T-helper 2 cell treated with Interferon-gamma antibody and Interleukin-4, amounts not matched to agents 5 μg/mL and 100 μg/mL, for 36 hours (primary cell): ENCODE results near the gene FOXC1.

Source experiments
- DNase-seq: peaks from one replicate; pipeline ENCODE4 v3.0.0; 2021; ENCODE audit warnings: low spot score
- H3K27ac Mint-ChIP-seq: one replicate; pipeline ENCODE4 v1.8.0; 2021; ENCODE audit warnings: mild to moderate bottlenecking, mixed read lengths
- H3K27me3 Mint-ChIP-seq: one replicate; pipeline ENCODE4 v1.8.0; 2021; ENCODE audit warnings: low read depth, mixed read lengths
- H3K36me3 Mint-ChIP-seq: one replicate; pipeline ENCODE4 v1.8.0; 2021; ENCODE audit warnings: low read depth, mixed read lengths
- H3K4me1 Mint-ChIP-seq: one replicate; pipeline ENCODE4 v1.8.0; 2021; ENCODE audit warnings: low read depth, mixed read lengths
- H3K4me3 Mint-ChIP-seq: one replicate; pipeline ENCODE4 v1.8.0; 2022; ENCODE audit warnings: mild to moderate bottlenecking, moderate library complexity, mixed read lengths
- H3K9me3 Mint-ChIP-seq: one replicate; pipeline ENCODE4 v1.8.0; 2021; ENCODE audit warnings: mixed read lengths

Gene FOXC1

DNA sequence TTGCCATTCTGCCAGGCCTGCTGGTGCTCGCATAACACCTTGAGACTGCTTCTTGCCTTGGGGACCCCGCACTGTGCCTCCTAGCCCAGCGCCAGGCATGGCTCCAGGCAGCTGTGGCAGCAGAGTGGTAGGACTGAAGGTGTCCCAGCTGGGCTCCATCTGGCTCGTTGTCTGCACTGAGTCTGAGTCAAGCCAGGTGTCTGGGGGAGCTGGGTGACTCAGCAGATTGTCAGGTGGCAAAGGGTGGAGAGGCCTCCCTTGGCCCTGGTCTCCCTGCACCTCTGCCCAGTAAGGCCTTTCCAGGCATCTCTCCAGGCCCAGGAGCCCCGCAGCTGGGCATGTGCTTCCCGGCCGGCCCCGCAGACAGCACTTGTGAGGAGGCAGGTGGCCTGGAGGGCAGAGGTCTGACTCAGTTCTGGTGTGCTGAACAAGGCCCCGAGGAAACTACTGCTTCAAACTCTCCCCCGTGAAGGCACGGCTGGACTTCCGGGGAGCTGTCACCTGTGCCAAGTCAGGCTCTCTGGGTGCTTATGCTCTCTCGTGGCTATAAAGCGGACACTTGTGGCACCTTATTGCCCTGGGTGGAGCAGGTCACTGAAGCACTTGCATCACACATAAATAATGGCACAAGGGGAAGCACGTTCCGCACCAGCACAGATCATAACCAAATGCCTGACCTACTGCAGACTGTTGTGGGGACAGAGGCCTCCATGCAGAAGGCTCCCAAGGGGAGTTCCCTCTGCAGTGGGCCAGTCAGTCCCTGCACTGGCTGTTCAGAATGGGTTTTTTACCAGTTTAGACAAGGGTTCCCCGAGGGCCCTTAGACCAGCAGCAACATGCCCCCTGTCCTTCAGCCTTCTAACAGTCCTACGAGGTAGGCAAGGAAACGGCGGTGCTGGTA, 27.5 kb downstream of the FOXC1 start:
- no peak for DNase-seq
- Mint-ChIP-seq H3K36me3 (no peaks in the 10 kb centered on the region), H3K4me1 (no peaks in the 10 kb centered on the region), H3K27ac (no peak overlapping the region), H3K4me3 (no peak overlapping the region), H3K9me3 (no peaks in the 10 kb centered on the region), H3K27me3 (peaks cover 2% of the 10 kb centered on the region)

DNA sequence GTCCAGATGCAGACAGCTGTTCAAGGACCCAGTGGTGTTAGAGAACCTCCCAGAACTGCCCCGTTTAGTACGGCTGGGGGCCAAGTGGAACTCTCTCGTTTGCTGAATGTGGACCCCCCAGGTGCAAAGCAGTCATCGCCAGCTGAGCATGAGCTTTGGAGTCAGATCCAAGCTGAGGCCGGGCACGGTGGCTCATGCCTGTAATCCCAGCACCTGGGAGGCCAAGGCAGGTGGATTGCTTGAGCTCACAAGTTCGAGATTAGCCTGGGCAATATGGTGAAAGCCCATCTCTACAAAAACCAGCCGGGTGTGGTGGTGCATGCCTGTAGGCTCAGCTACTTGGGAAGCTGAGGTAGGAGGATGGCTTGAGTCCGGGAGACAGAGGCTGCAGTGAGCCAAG, 29.7 kb downstream of the FOXC1 start:
- no peaks in the 10 kb centered on the region for H3K9me3 Mint-ChIP-seq
- H3K27ac Mint-ChIP-seq, result no peak overlapping the region
- no peak for DNase-seq
- no peaks in the 10 kb centered on the region for H3K4me1 Mint-ChIP-seq
- no peaks in the 10 kb centered on the region for H3K36me3 Mint-ChIP-seq
- no peaks in the 10 kb centered on the region for H3K27me3 Mint-ChIP-seq
- H3K4me3 Mint-ChIP-seq, result no peak overlapping the region

DNA sequence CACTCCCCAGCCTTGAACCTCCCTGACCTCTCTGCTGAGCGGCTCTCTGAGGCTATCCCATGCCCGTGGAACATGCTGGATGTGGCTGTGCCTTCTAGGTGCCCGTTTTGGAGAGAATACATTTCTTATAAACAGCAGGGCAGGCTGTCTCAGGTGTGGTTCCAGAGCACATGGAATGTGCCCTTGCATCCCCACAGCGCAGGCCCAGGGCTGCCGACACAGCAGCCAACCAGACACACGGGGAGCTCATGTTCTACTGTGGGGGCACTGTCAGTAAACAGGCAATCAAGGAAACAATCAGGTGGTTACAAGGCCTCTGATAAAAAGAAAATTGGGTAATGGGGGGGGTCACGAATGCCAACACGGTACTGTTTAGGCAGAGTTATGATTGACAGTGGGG, 30.8 kb downstream of the FOXC1 start:
- H3K9me3 Mint-ChIP-seq, result no peaks in the 10 kb centered on the region
- H3K4me1 Mint-ChIP-seq, result no peaks in the 10 kb centered on the region

DNA sequence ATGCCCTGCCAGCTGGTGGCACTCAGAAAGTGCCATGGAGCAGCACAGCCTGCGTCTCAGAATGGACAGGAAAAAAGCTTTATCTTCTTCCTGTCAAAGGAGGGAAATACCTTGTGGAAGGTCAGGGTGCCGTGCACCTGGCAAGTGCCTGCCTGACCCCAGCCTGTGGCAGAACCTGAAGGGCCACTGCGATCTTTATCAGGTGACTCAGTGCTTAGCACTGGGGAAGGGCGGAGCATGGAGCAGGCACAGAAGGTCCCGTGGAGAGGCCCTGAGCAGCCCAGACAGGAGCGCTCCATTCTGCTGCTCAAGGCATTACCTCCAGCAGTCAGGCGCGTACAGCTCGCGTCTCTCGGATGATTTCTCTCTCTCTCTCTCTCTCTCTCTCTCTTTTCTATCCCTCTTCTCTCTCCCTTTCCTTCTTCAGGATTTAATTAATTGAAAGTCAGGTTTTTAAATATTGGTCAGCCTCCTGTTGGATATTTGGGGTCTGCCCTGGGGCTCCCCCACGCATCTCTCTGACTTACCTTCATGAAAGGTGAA, 31.7 kb downstream of the FOXC1 start:
- Mint-ChIP-seq H3K27ac (no peak overlapping the region), H3K27me3 (no peaks in the 10 kb centered on the region), H3K4me1 (no peaks in the 10 kb centered on the region), H3K4me3 (no peak overlapping the region), H3K9me3 (no peaks in the 10 kb centered on the region), H3K36me3 (no peaks in the 10 kb centered on the region)
- no peak for DNase-seq

More for the DNA sequence above, 30.8 kb downstream of the FOXC1 start:
- no peaks in the 10 kb centered on the region for H3K27me3 Mint-ChIP-seq
- no peak overlapping the region for H3K27ac Mint-ChIP-seq
- no peaks in the 10 kb centered on the region for H3K36me3 Mint-ChIP-seq
- DNase-seq, result no peak
- no peak overlapping the region for H3K4me3 Mint-ChIP-seq

DNA sequence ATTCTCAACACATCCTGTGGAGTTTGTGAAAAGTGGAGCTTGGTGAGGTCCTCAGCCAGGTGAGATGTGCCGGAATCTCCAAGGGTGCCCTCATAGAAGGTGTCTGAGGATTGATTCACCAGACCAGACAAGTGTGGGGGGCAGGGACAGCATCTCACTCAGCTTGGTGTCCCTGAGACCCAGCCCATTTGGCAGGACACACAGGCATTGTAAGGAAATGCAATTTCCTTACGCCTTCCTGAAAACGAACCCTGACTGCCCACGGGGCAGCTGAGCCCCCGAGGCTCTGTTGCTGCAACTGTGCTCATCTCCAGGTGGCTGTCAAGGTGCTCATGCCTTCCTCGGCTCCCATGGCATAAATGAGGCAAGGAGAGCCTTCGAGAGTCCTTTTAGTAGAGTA, 33.4 kb downstream of the FOXC1 start:
- H3K27me3 Mint-ChIP-seq, result no peaks in the 10 kb centered on the region
- H3K4me3 Mint-ChIP-seq, result no peak overlapping the region
- H3K36me3 Mint-ChIP-seq, result no peaks in the 10 kb centered on the region
- H3K9me3 Mint-ChIP-seq, result no peaks in the 10 kb centered on the region
- no peak for DNase-seq
- no peak overlapping the region for H3K27ac Mint-ChIP-seq
- H3K4me1 Mint-ChIP-seq, result no peaks in the 10 kb centered on the region

DNA sequence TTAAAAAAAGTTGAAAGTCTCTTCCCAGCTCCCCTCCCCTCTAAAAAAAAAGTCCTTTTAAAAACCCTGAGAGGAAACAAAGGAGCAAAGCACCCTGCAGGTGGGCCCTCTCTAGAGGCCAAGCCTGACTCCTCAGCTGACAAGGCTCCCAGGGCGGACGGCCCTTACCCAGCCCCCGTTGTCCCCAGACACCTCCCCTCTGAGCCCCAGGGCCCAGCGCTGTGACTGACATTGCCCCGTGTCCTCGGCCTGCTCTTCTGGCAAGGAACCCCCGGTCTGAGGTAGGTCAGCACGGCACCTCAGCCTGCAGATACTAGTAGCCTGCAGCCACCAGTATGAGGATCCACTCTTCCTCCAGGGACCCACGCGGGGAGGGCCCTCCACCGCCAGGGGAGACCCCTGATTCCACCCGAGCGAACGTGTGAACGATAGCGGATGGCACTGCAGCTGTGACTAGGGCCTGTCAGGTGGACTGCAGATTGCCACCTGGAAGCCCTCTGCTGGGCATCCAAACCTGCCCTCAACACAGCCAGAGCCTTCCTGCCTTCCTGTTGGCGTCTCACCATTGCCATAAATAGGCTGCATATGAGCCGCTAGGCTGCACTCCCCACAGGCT, 34.2 kb downstream of the FOXC1 start:
- no peak overlapping the region for H3K4me3 Mint-ChIP-seq
- H3K9me3 Mint-ChIP-seq, result no peaks in the 10 kb centered on the region
- H3K27me3 Mint-ChIP-seq, result no peaks in the 10 kb centered on the region
- no peaks in the 10 kb centered on the region for H3K36me3 Mint-ChIP-seq
- no peaks in the 10 kb centered on the region for H3K4me1 Mint-ChIP-seq
- no peak for DNase-seq
- no peak overlapping the region for H3K27ac Mint-ChIP-seq

DNA sequence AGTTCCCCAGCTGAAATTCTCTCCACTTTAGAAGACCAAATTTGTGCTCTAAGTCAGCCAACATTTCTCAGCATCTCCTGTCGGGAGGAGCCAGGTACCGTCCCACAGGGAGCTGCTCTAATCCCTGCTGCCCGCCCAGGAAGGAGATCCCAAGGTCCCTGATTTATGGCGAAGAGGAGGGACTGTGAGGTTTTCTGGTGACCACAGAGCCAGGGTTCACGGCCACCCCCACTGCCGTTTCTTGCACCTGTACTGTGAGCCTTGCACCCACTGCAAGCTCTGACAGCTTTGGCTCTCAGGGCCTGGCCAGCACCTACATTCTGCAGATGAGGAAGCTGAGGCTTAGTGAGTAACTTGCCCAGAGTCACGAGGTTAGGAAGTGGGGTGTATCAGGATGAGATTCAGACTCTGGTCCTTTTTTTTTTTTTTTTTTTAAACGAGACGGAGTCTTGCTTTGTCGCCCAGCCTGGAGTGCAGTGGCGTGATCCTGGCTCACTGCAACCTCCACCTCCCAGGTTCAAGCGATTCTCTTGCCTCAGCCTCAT, 34.9 kb downstream of the FOXC1 start:
- no peak for DNase-seq
- Mint-ChIP-seq H3K4me1 (no peaks in the 10 kb centered on the region), H3K27me3 (no peaks in the 10 kb centered on the region), H3K27ac (no peak overlapping the region), H3K4me3 (no peak overlapping the region), H3K36me3 (no peaks in the 10 kb centered on the region), H3K9me3 (no peaks in the 10 kb centered on the region)

DNA sequence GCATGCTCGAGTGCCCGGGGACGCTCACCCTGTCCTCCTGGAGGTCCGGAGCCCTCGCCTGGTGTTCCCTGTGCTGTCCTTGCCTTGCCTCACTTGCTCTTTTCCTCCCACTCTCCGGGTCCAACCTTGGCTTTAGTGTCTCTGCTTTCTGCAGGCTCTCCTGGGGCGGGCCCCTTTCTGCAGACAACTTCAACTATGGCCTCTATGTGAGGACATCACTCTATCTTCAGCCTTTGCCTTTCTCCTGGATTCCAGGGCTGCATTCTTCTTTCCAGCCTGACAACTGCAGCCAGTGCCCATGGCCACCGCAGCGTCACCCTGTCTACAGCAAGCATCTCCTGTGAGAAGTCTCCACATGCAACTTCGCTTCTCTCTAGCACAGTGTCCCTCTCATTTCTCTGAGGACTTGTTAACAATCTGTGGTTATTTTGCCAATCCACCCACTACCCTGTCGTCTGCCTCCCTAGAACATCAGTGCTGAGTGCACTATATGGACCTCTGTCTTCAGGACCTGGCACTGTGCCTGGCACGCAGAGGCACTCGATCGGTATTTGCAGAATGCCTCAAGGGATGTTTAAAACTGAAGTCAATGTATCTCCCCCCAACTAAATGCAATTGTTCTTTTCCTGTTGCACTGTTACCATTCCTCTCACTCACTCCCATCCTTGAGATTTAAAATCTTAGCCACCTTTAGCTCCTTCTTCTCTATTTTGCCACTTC, 35.9 kb downstream of the FOXC1 start:
- no peak for DNase-seq
- no peak overlapping the region for H3K4me3 Mint-ChIP-seq

DNA sequence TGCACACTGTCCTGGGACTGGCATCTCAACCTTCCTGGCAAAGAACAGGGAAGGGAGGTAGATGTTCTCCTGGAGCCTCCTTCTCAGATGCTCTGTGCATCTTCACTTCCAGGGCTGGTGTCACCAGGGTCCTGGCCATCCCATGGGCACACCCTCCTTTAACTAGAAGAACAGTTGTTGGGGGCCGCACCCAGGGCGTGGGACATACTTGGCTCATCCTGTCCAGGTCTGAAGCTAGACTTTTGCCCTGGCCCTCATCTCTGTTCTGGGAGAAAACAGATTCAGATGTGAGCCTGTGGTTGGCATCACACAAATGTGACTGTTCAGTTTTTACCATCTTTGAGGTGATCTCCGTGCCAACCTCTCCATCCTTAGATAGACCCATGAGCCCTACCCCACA, 41.6 kb downstream of the FOXC1 start:
- Mint-ChIP-seq H3K27me3 (no peaks in the 10 kb centered on the region), H3K27ac (no peak overlapping the region), H3K36me3 (no peaks in the 10 kb centered on the region), H3K9me3 (no peaks in the 10 kb centered on the region), H3K4me1 (no peaks in the 10 kb centered on the region), H3K4me3 (no peak overlapping the region)
- DNase-seq, result no peak

More for the DNA sequence above, 35.9 kb downstream of the FOXC1 start:
- Mint-ChIP-seq H3K27ac (no peak overlapping the region), H3K9me3 (no peaks in the 10 kb centered on the region), H3K36me3 (no peaks in the 10 kb centered on the region), H3K27me3 (no peaks in the 10 kb centered on the region), H3K4me1 (no peaks in the 10 kb centered on the region)

DNA sequence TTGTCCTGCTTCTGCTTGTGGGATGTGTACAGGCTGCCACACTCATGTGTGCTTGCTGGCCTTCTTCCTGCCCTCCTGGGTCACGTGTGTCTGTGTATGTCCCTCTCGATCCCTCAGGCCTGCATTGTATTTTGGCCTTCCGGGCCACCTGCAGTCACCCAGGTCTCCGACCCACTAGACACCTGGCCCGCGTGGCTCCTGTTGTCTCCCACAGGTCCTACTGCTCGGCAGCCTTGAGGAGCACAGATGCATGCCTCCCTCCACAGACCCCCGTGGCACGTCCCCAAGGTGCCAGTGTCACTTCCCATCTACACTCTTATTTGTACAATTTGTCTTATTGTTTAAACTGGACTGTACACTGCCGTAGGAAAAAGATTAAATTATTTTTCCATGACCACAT, 43.1 kb downstream of the FOXC1 start:
- no peaks in the 10 kb centered on the region for H3K36me3 Mint-ChIP-seq
- no peaks in the 10 kb centered on the region for H3K27me3 Mint-ChIP-seq
- H3K9me3 Mint-ChIP-seq, result no peaks in the 10 kb centered on the region
- no peaks in the 10 kb centered on the region for H3K4me1 Mint-ChIP-seq
- DNase-seq, result no peak
- H3K27ac Mint-ChIP-seq, result no peak overlapping the region
- no peak overlapping the region for H3K4me3 Mint-ChIP-seq

DNA sequence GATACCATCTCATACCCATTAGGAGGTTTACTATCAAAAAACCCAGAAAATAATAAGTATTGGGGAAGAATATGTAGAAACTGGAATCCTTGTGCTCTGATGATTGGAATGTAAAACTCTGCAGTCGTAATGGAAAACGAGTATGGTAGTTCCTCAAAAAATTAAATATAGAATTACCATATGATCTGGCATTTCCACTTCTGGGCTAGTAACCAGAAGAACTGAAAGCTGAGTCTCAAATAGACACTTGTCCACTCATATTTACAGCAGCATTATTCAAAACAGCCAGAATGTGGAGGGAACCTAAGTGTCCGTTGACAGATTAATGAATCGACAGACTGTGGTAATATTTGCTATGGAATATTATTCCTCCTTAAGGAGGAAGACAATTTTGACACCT, 44.3 kb downstream of the FOXC1 start:
- Mint-ChIP-seq H3K36me3 (no peaks in the 10 kb centered on the region), H3K4me1 (no peaks in the 10 kb centered on the region), H3K9me3 (no peaks in the 10 kb centered on the region), H3K27ac (no peak overlapping the region), H3K4me3 (no peak overlapping the region), H3K27me3 (no peaks in the 10 kb centered on the region)
- DNase-seq, result no peak

DNA sequence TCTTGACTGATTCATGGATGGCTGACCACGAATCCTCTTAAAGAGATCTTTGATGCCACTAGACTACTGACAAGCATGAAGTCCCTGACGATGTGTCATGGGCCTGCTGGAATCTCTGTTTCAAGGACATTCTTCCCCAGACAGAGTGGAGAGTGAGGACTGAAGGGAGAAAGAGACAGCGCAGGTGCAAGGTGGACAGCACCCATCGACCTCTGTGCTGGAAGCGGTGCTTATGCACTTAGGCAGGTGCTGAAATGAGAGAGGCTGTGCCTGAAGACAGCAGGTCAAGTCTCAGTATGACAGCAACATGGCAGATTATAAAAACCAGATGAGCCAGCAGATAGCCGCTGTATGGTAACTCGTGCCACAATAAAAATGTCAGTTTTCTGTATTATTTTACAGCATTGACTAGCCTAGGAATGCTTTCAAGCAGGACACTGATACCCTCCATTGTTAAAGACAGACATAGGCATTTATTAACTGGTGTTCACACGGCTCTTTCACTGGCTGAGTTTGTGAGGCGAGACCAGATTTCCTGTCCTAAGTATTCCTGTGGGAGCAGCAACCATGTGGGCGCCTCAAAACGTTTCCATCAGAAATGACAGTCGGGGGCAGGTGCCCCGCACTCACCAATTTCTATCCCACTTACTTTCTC, 47.5 kb downstream of the FOXC1 start:
- H3K4me1 Mint-ChIP-seq, result no peaks in the 10 kb centered on the region
- no peak overlapping the region for H3K4me3 Mint-ChIP-seq
- DNase-seq, result no peak
- H3K36me3 Mint-ChIP-seq, result no peaks in the 10 kb centered on the region
- H3K27me3 Mint-ChIP-seq, result no peaks in the 10 kb centered on the region
- H3K9me3 Mint-ChIP-seq, result no peaks in the 10 kb centered on the region
- no peak overlapping the region for H3K27ac Mint-ChIP-seq

DNA sequence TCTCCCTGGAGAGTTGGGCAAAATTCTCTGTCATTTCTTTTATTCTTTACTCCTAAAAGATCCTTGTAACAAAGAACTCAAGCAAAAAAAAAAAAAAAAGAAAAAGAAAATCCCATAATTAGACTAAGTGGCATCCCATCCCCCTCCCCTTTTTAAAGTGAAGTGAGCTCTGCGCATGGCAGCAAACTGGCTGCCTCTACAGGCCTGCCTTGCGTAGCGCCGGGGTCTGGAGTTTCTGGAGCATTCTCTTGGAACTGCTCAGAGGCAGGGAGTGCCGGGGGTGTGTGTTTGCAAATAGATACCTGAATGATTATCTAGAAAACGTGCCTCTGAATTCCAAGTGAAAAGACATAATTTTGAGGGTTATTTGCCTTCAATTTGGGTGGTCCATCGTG, 48.1 kb downstream of the FOXC1 start:
- Mint-ChIP-seq H3K9me3 (no peaks in the 10 kb centered on the region), H3K27ac (no peak overlapping the region), H3K36me3 (no peaks in the 10 kb centered on the region), H3K4me1 (no peaks in the 10 kb centered on the region), H3K27me3 (no peaks in the 10 kb centered on the region), H3K4me3 (no peak overlapping the region)
- DNase-seq, result no peak
